Cortex of kidney (tissue), 1 donor: ENCODE data around the gene SEC14L1.

Experiments
- DNase-seq: peaks from one replicate; lab custom pipeline; 2025; lab: John Stamatoyannopoulos, UW

The SEC14L1 gene

DNA sequence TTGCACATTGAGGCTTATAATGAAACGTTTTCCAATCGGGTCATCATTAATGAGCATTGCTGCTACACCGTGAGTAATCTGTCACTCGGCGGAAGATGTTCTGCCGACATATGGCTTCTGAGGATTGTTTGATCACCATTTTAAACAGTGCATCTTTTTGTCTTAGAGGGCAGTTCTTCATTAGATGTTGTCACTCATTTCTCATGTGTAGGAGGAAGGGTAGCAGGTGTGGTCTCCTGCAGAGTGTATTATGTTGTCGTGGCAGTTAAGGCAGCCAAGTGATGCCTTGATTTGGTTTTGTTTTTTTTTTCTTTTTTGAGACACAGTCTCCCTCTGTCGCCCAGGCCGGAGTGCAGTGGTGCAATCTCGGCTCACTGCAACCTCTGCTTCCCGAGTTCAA, 50.5 kb downstream of the SEC14L1 start:
- no peak for DNase-seq

- DNase-seq = no peak
Measured at GRCh38 chr17:77193653-77194052, 52.9 kb downstream of the SEC14L1 start.

DNA sequence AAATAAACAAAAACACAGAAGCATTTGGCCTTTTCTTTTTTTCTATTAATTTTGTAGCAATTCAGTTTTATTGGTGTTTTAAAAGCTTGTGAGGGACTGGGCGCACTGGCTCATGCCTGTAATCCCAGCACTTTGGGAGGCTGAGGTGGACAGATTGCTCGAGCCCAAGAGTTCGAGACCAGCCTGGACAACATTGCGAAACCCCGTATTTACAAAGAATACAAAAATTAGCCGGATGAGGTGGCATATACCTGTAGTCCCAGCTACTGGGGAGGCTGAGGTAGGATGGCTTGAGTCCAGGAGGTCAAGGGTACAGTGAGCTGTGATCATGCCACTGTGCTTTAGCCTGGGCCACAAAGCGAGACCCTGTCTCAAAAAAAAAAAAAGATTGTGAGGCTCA, 53.4 kb downstream of the SEC14L1 start:
- no peak for DNase-seq

GRCh38 chr17:77196251-77196650, 55.5 kb downstream of the SEC14L1 start:
- no peak for DNase-seq

- DNase-seq = no peak
Measured at GRCh38 chr17:77197115-77197514, 56.3 kb downstream of the SEC14L1 start.

DNA sequence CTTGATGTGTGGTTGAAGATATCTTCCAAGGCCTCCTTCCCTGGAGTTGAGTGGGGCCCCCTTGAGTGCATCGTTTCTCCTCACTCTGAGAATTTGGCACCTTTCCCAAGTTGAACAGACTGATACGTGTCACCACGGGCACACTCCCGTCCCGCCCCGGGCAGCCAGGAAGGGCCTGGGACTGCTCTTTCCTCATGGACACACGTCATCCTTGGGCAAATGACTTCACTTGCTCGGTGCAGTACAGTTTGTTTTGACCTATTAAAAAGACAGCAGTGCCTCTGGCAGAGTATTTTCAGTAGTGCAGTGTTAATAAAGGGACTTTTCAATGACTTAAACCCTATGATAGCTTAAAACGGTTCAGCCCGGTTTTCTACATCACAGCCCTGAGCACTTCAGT, 59.9 kb downstream of the SEC14L1 start:
- no peak for DNase-seq

- no peak for DNase-seq
Measured at GRCh38 chr17:77203436-77203835, 62.7 kb downstream of the SEC14L1 start.

- DNase-seq = no peak
Measured at GRCh38 chr17:77203846-77204245, 63.1 kb downstream of the SEC14L1 start.

DNA sequence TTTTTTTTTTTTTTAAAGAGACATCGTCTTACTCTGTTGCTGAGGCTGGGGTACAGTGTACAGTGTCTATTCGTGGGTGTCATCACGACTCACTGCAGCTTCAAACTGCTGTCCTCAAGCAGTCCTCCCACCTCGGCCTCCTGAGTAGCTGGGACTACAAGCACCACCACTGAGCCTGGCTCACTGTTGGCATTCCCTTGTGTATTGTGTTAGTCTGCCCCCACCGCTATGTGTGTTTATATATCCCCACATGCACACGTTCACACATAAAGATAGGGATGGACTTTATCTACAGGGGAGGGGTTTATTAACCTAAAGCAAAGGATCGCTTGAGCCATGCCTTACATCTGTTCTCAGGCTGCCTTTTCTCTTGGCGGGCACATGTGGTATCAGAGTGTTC, 63.8 kb downstream of the SEC14L1 start:
- no peak for DNase-seq

- no peak for DNase-seq
Measured at GRCh38 chr17:77205396-77206125, 64.8 kb downstream of the SEC14L1 start.

GRCh38 chr17:77206158-77206956, 65.6 kb downstream of the SEC14L1 start:
- no peak for DNase-seq

GRCh38 chr17:77207689-77208216, 67.0 kb downstream of the SEC14L1 start:
- no peak for DNase-seq

DNA sequence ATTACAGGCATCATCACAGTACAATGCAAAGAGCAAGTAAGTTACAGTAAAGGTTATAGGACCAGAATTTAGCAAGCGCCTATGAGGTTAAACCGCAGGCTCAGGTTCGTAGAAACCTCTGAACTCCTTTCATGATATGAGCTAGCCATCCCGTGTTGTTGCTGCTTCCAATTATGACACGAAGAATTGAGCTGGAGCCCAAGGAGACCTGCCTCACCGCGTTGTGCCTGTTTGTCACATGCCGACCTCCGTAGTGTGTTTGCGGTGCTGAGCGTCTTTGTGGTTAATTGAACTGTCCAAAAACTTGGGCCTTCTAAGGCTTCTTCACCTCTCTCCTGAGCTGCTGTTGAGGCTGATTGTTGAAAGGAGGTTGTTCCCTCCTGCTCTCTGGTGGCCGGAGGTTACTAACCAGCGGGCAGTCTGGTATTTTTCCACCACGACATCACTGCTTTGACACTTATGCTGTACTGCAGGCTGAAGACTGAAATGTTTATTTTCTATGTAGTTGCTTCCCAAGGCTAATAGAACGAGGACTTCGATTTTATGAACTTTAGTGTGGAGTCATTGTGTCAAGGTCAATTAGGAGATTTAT, 67.5 kb downstream of the SEC14L1 start:
- DNase-seq = no peak

DNA sequence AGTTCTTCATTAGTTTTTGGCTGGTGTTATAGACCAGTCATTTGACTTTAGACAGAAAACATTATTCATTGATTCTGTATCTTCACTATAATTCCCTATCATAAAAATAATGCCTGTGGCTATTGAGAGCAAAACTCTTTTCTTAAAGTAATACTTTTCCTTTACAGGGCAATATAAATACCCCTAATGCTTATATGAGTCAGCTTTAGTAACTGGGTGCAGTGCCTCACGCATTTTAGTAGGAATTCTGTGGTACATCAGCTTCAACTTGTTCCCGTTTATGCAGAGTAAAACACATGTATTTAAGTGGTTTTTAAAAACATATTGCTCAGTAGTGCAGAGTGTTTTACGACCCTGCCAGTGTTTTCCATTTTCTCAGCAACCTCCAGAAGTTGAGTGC, 68.1 kb downstream of the SEC14L1 start:
- DNase-seq = no peak

GRCh38 chr17:77209330-77209748, 68.6 kb downstream of the SEC14L1 start:
- no peak for DNase-seq

DNA sequence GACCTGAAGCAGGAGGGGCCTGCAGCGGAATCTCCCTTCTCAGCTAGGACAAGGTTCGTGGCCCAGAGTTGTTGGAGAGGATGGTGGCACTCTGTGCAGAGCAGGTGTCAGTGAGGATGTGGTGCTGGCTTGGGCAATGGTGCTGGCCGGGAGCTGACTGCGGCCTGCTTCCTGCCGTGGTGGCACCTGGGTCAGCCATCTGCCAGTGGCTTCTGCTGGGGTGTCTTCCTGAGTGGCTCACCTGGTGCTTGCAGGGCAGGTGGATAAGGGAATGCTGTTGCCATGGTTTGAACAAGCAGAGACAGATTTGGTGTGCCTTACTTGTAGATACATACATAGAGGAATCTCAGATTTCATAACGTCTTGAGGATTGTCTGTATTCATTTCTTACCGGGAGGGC, 69.6 kb downstream of the SEC14L1 start:
- no peak for DNase-seq

GRCh38 chr17:77210946-77211541, 70.3 kb downstream of the SEC14L1 start:
- DNase-seq = no peak

GRCh38 chr17:77211681-77212080, 70.9 kb downstream of the SEC14L1 start:
- DNase-seq = no peak

DNA sequence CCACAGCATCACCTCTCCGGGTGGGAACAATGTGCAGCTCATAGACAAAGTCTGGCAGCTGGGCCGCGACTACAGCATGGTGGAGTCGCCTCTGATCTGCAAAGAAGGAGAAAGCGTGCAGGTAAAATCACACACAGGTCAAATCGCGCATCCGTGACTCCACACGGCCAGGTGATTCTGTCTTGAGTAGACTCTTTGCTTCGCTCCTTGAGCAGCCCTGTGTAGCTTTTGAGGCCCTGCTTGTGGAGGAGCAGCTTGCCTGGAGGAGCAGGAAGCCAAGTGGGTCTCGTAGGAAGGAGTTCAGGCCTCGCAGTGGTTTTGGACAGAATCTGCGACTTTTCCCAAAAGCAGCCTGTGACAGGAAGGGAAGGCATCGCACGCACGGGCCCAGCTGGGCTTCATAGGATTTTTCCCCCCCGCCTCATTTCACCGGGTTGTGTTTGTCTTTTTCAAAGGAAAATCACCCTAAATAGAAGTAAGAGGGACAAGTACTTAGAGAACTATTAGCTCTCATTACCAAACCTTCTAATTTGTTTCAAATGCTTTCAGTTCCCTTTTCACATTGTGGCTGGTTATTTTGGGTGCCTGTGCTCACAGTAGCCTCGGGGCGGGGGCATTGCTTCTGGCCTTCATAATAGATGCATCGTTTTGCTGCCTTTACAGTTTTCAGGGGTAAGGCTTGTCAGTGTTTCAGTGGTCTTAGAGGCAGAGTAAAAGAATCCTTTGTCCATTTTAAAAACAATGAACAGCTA, 71.5 kb downstream of the SEC14L1 start:
- no peak for DNase-seq

DNA sequence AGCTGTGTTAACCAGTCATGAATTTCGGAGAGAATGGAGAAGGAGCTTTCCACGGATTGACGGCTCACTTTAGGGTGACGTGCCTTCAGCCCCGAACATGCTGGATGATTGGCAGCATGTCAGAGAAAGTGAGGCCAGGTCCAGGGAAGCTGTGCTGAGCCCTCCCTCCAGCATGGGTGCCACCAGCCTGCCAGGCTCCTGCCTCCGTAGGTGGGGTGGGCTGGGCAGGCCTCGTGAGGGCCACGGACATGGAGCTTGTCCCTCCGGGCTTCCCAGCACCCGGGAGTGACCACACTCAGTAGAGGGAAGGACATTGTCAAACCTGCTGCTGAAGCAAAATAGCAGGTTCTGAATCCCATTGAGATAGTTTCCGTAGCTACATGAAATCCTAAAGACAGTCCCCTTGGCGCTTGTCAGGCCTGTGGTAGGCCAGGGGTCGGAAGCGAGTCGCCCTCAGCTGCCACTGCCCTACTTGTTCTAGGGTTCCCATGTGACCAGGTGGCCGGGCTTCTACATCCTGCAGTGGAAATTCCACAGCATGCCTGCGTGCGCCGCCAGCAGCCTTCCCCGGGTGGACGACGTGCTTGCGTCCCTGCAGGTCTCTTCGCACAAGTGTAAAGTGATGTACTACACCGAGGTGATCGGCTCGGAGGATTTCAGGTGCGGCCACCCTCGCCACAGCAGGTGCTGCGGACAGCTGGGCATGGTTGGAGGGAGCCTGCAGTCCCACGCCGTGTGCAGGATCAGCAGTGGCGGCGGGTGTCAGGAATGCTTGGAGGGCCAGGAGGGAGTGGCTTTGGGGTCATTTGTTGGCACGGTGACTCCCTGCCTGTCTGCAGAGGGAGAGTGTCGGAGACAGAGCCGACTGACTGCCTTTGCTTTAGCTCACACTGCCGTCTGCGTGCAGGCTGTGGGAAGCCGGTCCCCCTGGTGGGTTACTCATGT, 72.3 kb downstream of the SEC14L1 start:
- DNase-seq = no peak

GRCh38 chr17:77213778-77214132, 73.0 kb downstream of the SEC14L1 start:
- no peak for DNase-seq
